HG03095 (cell line): ENCODE measurements around the gene RERE.
A peak's percentile ranks its signal among the peaks of the same experiment; 100 is the strongest.
"Not testable (repeated sequence)": the region's sequence is repeated elsewhere in the genome, so short reads cannot be mapped to it uniquely, and the experiment has no call there.

Experiments used
- ATAC-seq: cut with Tn5 transposase; IDR thresholded peaks from one replicate; pipeline ENCODE4 v1.9.1; 2021; ENCODE audit warnings: moderate library complexity; ENCODE audit not compliant: unreplicated experiment

Gene RERE

GRCh38 chr1:8649875-8650274, 167.6 kb downstream of the RERE start:
- no peak for ATAC-seq

GRCh38 chr1:8649027-8649426, 168.4 kb downstream of the RERE start:
- ATAC-seq, result peak; percentile 55

GRCh38 chr1:8646996-8647395, 170.4 kb downstream of the RERE start:
- no peak for ATAC-seq

GRCh38 chr1:8646189-8646588, 171.3 kb downstream of the RERE start:
- ATAC-seq, result no peak

GRCh38 chr1:8643542-8644536, 173.6 kb downstream of the RERE start:
- peak; percentile 76 for ATAC-seq

- ATAC-seq, result no peak
These were observed 175.3 kb downstream of the RERE start for GRCh38 chr1:8642114-8642513.

- no peak for ATAC-seq
These were observed 176.0 kb downstream of the RERE start for GRCh38 chr1:8641377-8641997.

GRCh38 chr1:8640950-8641349, 176.5 kb downstream of the RERE start:
- ATAC-seq, result no peak

- no peak for ATAC-seq
These were observed 178.3 kb downstream of the RERE start for GRCh38 chr1:8639148-8639547.

GRCh38 chr1:8633741-8634501, 183.5 kb downstream of the RERE start:
- ATAC-seq, result no peak

GRCh38 chr1:8632102-8632501, 185.3 kb downstream of the RERE start:
- ATAC-seq, result no peak

GRCh38 chr1:8631163-8631562, 186.3 kb downstream of the RERE start:
- no peak for ATAC-seq

- ATAC-seq, result peak; percentile 77
These were observed 188.0 kb downstream of the RERE start for GRCh38 chr1:8629241-8630091.

GRCh38 chr1:8628606-8629005, 188.8 kb downstream of the RERE start:
- no peak for ATAC-seq

- ATAC-seq, result no peak
These were observed 189.7 kb downstream of the RERE start for GRCh38 chr1:8627728-8628127.

- no peak for ATAC-seq
These were observed 191.2 kb downstream of the RERE start for GRCh38 chr1:8625981-8626898.

- ATAC-seq, result no peak
These were observed 191.9 kb downstream of the RERE start for GRCh38 chr1:8625491-8625890.

GRCh38 chr1:8623651-8624192, 193.7 kb downstream of the RERE start:
- ATAC-seq, result not testable (repeated sequence)

GRCh38 chr1:8621785-8622348, 195.6 kb downstream of the RERE start:
- ATAC-seq, result not testable (repeated sequence)
